SJSA1 (cell line): Measurements from ENCODE around the gene HIGD2B. TPM values are rescaled to one million over a fixed set of nuclear protein-coding genes. Genes with fewer than 3 reads are reported as not detected.
A peak's percentile ranks its signal among the peaks of the same experiment; 100 is the strongest.
"Not testable (repeated sequence)": the region's sequence is repeated elsewhere in the genome, so short reads cannot be mapped to it uniquely, and the experiment has no call there.

ENCODE experiments used
- DNase-seq, 2 experiments: peaks; one replicate each; pipeline ENCODE4 v3.0.0-alpha.2; 2015 to 2020; ENCODE audit warnings: low spot score in 2 of 2, low read depth in 1 of 2
- H3K27ac ChIP-seq: fragments of 250-450 bp; sonication (Bioruptor Pico); 2 replicates; pipeline ENCODE4 v1.5.1; 2020; ENCODE audit warnings: mild to moderate bottlenecking, moderate library complexity
- H3K27me3 ChIP-seq: fragments of 250-450 bp; sonication (Bioruptor Pico); replicated peaks from 2 replicates; pipeline ENCODE4 v1.5.1; 2020; ENCODE audit warnings: mild to moderate bottlenecking, moderate library complexity
- H3K36me3 ChIP-seq: fragments of 250-450 bp; sonication (Bioruptor Pico); 2 replicates; pipeline ENCODE4 v1.5.1; 2020; ENCODE audit warnings: mild to moderate bottlenecking
- H3K4me1 ChIP-seq: fragments of 250-450 bp; sonication (Bioruptor Pico); replicated peaks from 2 replicates; pipeline ENCODE4 v1.6.1; 2021; ENCODE audit warnings: mild to moderate bottlenecking
- H3K4me3 ChIP-seq: fragments of 250-450 bp; sonication (Bioruptor Pico); 2 replicates; pipeline ENCODE4 v1.5.1; 2020; ENCODE audit warnings: mild to moderate bottlenecking
- H3K9me3 ChIP-seq: fragments of 250-450 bp; sonication (Bioruptor Pico); replicated peaks from 2 replicates; pipeline ENCODE4 v1.5.1; 2020; ENCODE audit warnings: mild to moderate bottlenecking
- total RNA-seq: library from RNA; depleted of rRNA; stranded (reverse); fragments of >200 nt; shearing (Covaris generic); gene quantifications from 2 replicates; pipeline ENCODE4 v1.2.3, GENCODE V29; 2014

The HIGD2B gene
- total RNA-seq, 1 experiment from 2014 or later, result not detected

- no peak for DNase-seq
- Histone ChIP-seq H3K27ac (no peak overlapping the region), H3K9me3 (no peaks in the 10 kb centered on the region), H3K4me1 (peaks cover 3% of the 10 kb centered on the region; the same call in 1 of the 2 replicates), H3K27me3 (no peaks in the 10 kb centered on the region), H3K4me3 (no peak overlapping the region), H3K36me3 (no peaks in the 10 kb centered on the region)
Observed at GRCh38 chr15:72706266-72706665, 20.3 kb upstream of the HIGD2B start.

- Histone ChIP-seq H3K4me1 (no peaks in the 10 kb centered on the region), H3K9me3 (no peaks in the 10 kb centered on the region), H3K36me3 (no peaks in the 10 kb centered on the region), H3K27ac (no peak overlapping the region), H3K27me3 (no peaks in the 10 kb centered on the region), H3K4me3 (no peak overlapping the region)
- no peak for DNase-seq
Observed at GRCh38 chr15:72700076-72700475, 14.1 kb upstream of the HIGD2B start.

GRCh38 chr15:72698938-72699337 lies 13.0 kb upstream of the HIGD2B start:
- no peak overlapping the region for H3K27ac ChIP-seq
- H3K4me3 ChIP-seq, result no peak overlapping the region
- no peaks in the 10 kb centered on the region for H3K27me3 ChIP-seq
- no peak for DNase-seq
- H3K4me1 ChIP-seq, result no peaks in the 10 kb centered on the region
- no peaks in the 10 kb centered on the region for H3K9me3 ChIP-seq
- no peaks in the 10 kb centered on the region for H3K36me3 ChIP-seq

- Histone ChIP-seq H3K9me3 (no peaks in the 10 kb centered on the region), H3K27me3 (no peaks in the 10 kb centered on the region), H3K4me3 (no peak overlapping the region), H3K36me3 (no peaks in the 10 kb centered on the region), H3K4me1 (no peaks in the 10 kb centered on the region), H3K27ac (no peak overlapping the region)
- DNase-seq, result no peak
Observed at GRCh38 chr15:72690938-72691337, 5.0 kb upstream of the HIGD2B start.

- H3K4me1 ChIP-seq, result peaks cover 5% of the 10 kb centered on the region
- no peaks in the 10 kb centered on the region for H3K36me3 ChIP-seq
- no peaks in the 10 kb centered on the region for H3K27me3 ChIP-seq
- H3K9me3 ChIP-seq, result no peaks in the 10 kb centered on the region
- no peak for DNase-seq
- H3K4me3 ChIP-seq, result no peak overlapping the region
- no peak overlapping the region for H3K27ac ChIP-seq
Observed at GRCh38 chr15:72688697-72689096, 2.7 kb upstream of the HIGD2B start.

- peak overlapping the region; percentile 46 for H3K4me3 ChIP-seq
- peak overlapping the region; percentile 75 for H3K27ac ChIP-seq
- H3K36me3 ChIP-seq, result no peaks in the 10 kb centered on the region
- no peak for DNase-seq
- H3K4me1 ChIP-seq, result peaks cover 5% of the 10 kb centered on the region
- no peaks in the 10 kb centered on the region for H3K9me3 ChIP-seq
- no peaks in the 10 kb centered on the region; the same call in 1 of the 2 replicates for H3K27me3 ChIP-seq
Observed at GRCh38 chr15:72685301-72685924, 569 bp downstream of the HIGD2B start.

GRCh38 chr15:72682772-72683171 lies 3.2 kb downstream of the HIGD2B start:
- no peaks in the 10 kb centered on the region for H3K36me3 ChIP-seq
- DNase-seq, result no peak

GRCh38 chr15:72680931-72681330 lies 5.1 kb downstream of the HIGD2B start:
- H3K4me3 ChIP-seq, result no peak overlapping the region

More at GRCh38 chr15:72682772-72683171, 3.2 kb downstream of the HIGD2B start:
- H3K27ac ChIP-seq, result no peak overlapping the region
- no peaks in the 10 kb centered on the region for H3K9me3 ChIP-seq
- no peak overlapping the region for H3K4me3 ChIP-seq
- H3K27me3 ChIP-seq, result peaks cover 13% of the 10 kb centered on the region
- H3K4me1 ChIP-seq, result peaks cover 5% of the 10 kb centered on the region

GRCh38 chr15:72676838-72677237 lies 9.1 kb downstream of the HIGD2B start:
- H3K4me1 ChIP-seq, result no peaks in the 10 kb centered on the region
- no peak for DNase-seq
- no peak overlapping the region for H3K4me3 ChIP-seq
- no peaks in the 10 kb centered on the region for H3K36me3 ChIP-seq
- H3K27ac ChIP-seq, result no peak overlapping the region
- H3K27me3 ChIP-seq, result peaks cover 29% of the 10 kb centered on the region
- no peaks in the 10 kb centered on the region for H3K9me3 ChIP-seq

More at GRCh38 chr15:72680931-72681330, 5.1 kb downstream of the HIGD2B start:
- H3K4me1 ChIP-seq, result peaks cover 5% of the 10 kb centered on the region
- peaks cover 13% of the 10 kb centered on the region for H3K27me3 ChIP-seq
- H3K36me3 ChIP-seq, result no peaks in the 10 kb centered on the region
- no peaks in the 10 kb centered on the region for H3K9me3 ChIP-seq
- DNase-seq, result no peak
- no peak overlapping the region for H3K27ac ChIP-seq

- no peak overlapping the region for H3K27ac ChIP-seq
- peaks cover 18% of the 10 kb centered on the region for H3K27me3 ChIP-seq
- H3K9me3 ChIP-seq, result no peaks in the 10 kb centered on the region
- no peaks in the 10 kb centered on the region for H3K4me1 ChIP-seq
- DNase-seq, result no peak
- H3K36me3 ChIP-seq, result no peaks in the 10 kb centered on the region
- H3K4me3 ChIP-seq, result no peak overlapping the region
Observed at GRCh38 chr15:72671525-72671924, 14.5 kb downstream of the HIGD2B start.

- H3K27ac ChIP-seq, H3K36me3 ChIP-seq, H3K4me1 ChIP-seq, H3K4me3 ChIP-seq, H3K9me3 ChIP-seq: not testable (repeated sequence)
- peak; percentile 62 to 66 for DNase-seq
- H3K27me3 ChIP-seq, result peaks cover 18% of the 10 kb centered on the region
Observed at GRCh38 chr15:72670656-72671352, 15.2 kb downstream of the HIGD2B start.

GRCh38 chr15:72669803-72670202 lies 16.2 kb downstream of the HIGD2B start:
- H3K4me3 ChIP-seq, H3K36me3 ChIP-seq, H3K4me1 ChIP-seq, H3K9me3 ChIP-seq, H3K27ac ChIP-seq, DNase-seq: not testable (repeated sequence)
- peaks cover 15% of the 10 kb centered on the region for H3K27me3 ChIP-seq

- H3K27ac ChIP-seq, H3K4me1 ChIP-seq, H3K27me3 ChIP-seq, H3K9me3 ChIP-seq, H3K36me3 ChIP-seq, H3K4me3 ChIP-seq, DNase-seq: not testable (repeated sequence)
Observed at GRCh38 chr15:72665706-72666105, 20.3 kb downstream of the HIGD2B start.

- H3K4me3 ChIP-seq, H3K27me3 ChIP-seq, H3K36me3 ChIP-seq, DNase-seq, H3K27ac ChIP-seq, H3K9me3 ChIP-seq, H3K4me1 ChIP-seq: not testable (repeated sequence)
Observed at GRCh38 chr15:72663931-72664330, 22.1 kb downstream of the HIGD2B start.
